ENCODE data around the gene FLACC1. TPM values are rescaled to one million over a fixed set of nuclear protein-coding genes. Genes with fewer than 3 reads are reported as not detected.
"Not testable (repeated sequence)": the region's sequence is repeated elsewhere in the genome, so short reads cannot be mapped to it uniquely, and the experiment has no call there.

Gene FLACC1
- total and polyA plus RNA-seq, 2 of the 8 experiments (the other 6 are each of a cell fraction or from before 2014, with no cell fraction given) = 0.58 TPM; not detected in 1

GRCh38 chr2:201307876-201308275 lies 49.3 kb downstream of the FLACC1 start (continued):
- no peak for TF ChIP-seq TBP (IDR thresholded peaks at IDR 0.05; ENCODE audit: low read depth, low read length)
- TF ChIP-seq POLR2A (IDR thresholded peaks at IDR 0.05; ENCODE audit: control extremely low read depth in 1 of 2, low read depth in 2 of 2, low read length in 2 of 2) = no peak
- TF ChIP-seq SIRT6 (IDR thresholded peaks at IDR 0.05; ENCODE audit: low read length) = no peak
- TF ChIP-seq BACH1 (IDR thresholded peaks at IDR 0.05; ENCODE audit: low read length) = no peak
- TF ChIP-seq CHD1 (IDR thresholded peaks at IDR 0.05; ENCODE audit: low read depth, low read length) = no peak

GRCh38 chr2:201299929-201300328 lies 57.2 kb downstream of the FLACC1 start:
- H3K23ac ChIP-seq (ENCODE audit: insufficient read length); H3K4me3 ChIP-seq (ENCODE audit: extremely low read depth in 1 of 4, insufficient read depth in 2 of 4, low read depth in 3 of 4, low read length in 4 of 4); H4K20me1 ChIP-seq (replicated peaks in 1 of 2; ENCODE audit: control insufficient read depth in 1 of 2, insufficient read depth in 2 of 2, low read length in 2 of 2); H4K5ac ChIP-seq (ENCODE audit: insufficient read length, low read depth, low read length); H3K27me3 ChIP-seq (replicated peaks in 1 of 4; ENCODE audit: control insufficient read depth in 3 of 4, extremely low read depth in 1 of 4, insufficient read depth in 3 of 4, low read length in 3 of 4); H2BK12ac ChIP-seq (ENCODE audit: low read depth, low read length); H3K79me1 ChIP-seq (ENCODE audit: low read depth, low read length); H2BK120ac ChIP-seq (replicated peaks; ENCODE audit: low read depth, low read length); H2BK20ac ChIP-seq (ENCODE audit: low read length); H2AK5ac ChIP-seq (ENCODE audit: low read depth, low read length); H2BK15ac ChIP-seq (ENCODE audit: low read length); H3K4me1 ChIP-seq (replicated peaks in 1 of 4; ENCODE audit: control insufficient read depth in 3 of 4, insufficient read depth in 4 of 4, low read length in 3 of 4); H2AFZ ChIP-seq (ENCODE audit: low read length); H3K79me2 ChIP-seq (ENCODE audit: control insufficient read depth in 1 of 2, insufficient read depth in 2 of 2, low read length in 2 of 2); H2BK5ac ChIP-seq (ENCODE audit: low read depth, low read length); H3K18ac ChIP-seq (ENCODE audit: extremely low read depth, low read length); POLR2A ChIA-PET (ENCODE audit: partially characterized antibody); FAIRE-seq; H3K36me3 ChIP-seq (ENCODE audit: control insufficient read depth in 2 of 4, insufficient read depth in 4 of 4, low read length in 3 of 4); H3K56ac ChIP-seq (replicated peaks; ENCODE audit: insufficient read length, low read depth, low read length); H4K8ac ChIP-seq (ENCODE audit: extremely low read depth, insufficient read depth, low read length); H3K4me2 ChIP-seq (ENCODE audit: insufficient read depth in 1 of 2, low read depth in 2 of 2, low read length in 2 of 2); H3K14ac ChIP-seq (ENCODE audit: insufficient read length); H3K4ac ChIP-seq (replicated peaks; ENCODE audit: insufficient read length, low read depth, low read length); DNase-seq (ENCODE audit: low read depth in 1 of 2, low spot score in 2 of 2); H4K91ac ChIP-seq (replicated peaks; ENCODE audit: insufficient read length, low read length); H3K9ac ChIP-seq (replicated peaks in 1 of 4; ENCODE audit: extremely low read depth in 1 of 4, low read depth in 3 of 4, low read length in 3 of 4); H3K27ac ChIP-seq (ENCODE audit: low read depth, low read length); H3K23me2 ChIP-seq (ENCODE audit: low read depth, low read length): not testable (repeated sequence)
- CTCF ChIA-PET (ENCODE audit: partially characterized antibody) = interaction anchor here (1.1 to 1.9 kb wide), 3 partner anchors 24 to 142 kb away, joined by 3 to 5 read pairs (median 4); no protein-coding TSS in a partner anchor
- WGBS, 2 experiments (ENCODE audit: extremely low coverage in 1 of 2, insufficient coverage in 1 of 2, insufficient read length in 1 of 2, insufficient replicate concordance in 2 of 2, low coverage in 1 of 2, low lambda C conversion rate in 2 of 2, missing lambda C conversion rate in 1 of 2) = 94% methylated on average over 7 of the region's 11 CpGs; no CpG with 5 or more reads in 1 of the 2 experiments
- peaks cover 7 to 11% of the 10 kb centered on the region in 2 experiments; a peak in 2 of 4 replicates for H3K9me3 ChIP-seq (ENCODE audit: insufficient read depth in 2 of 2, low read depth in 1 of 2, low read length in 1 of 2)

All from H1 (cell line).